ENCODE results near the gene SSH3.
A peak's percentile ranks its signal among the peaks of the same experiment; 100 is the strongest.

The SSH3 gene

GRCh38 chr11:67279589-67280340 is 23.6 kb upstream of the SSH3 start:
- no peak overlapping the region for H3K4me3 ChIP-seq (ENCODE audit: low read length)
- H3K9ac ChIP-seq (ENCODE audit: low read length) = no peak overlapping the region
- peaks cover 45% of the 10 kb centered on the region for H3K36me3 ChIP-seq (ENCODE audit: control insufficient read depth, insufficient read depth, low read length)
- H3K27ac ChIP-seq (ENCODE audit: low read depth, low read length) = no peak overlapping the region
- H3K4me1 ChIP-seq (ENCODE audit: control insufficient read depth, insufficient read depth, low read length) = peaks cover 16% of the 10 kb centered on the region
- H3K27me3 ChIP-seq (ENCODE audit: control insufficient read depth, insufficient read depth, low read length) = no peaks in the 10 kb centered on the region

GRCh38 chr11:67280341-67280787 is 23.0 kb upstream of the SSH3 start:
- no peak overlapping the region for H3K27ac ChIP-seq (ENCODE audit: low read depth, low read length)
- no peak overlapping the region for H3K9ac ChIP-seq (ENCODE audit: low read length)
- peaks cover 45% of the 10 kb centered on the region for H3K36me3 ChIP-seq (ENCODE audit: control insufficient read depth, insufficient read depth, low read length)
- no peak overlapping the region for H3K4me3 ChIP-seq (ENCODE audit: low read length)
- no peaks in the 10 kb centered on the region for H3K27me3 ChIP-seq (ENCODE audit: control insufficient read depth, insufficient read depth, low read length)
- H3K4me1 ChIP-seq (ENCODE audit: control insufficient read depth, insufficient read depth, low read length) = peaks cover 16% of the 10 kb centered on the region

- no peak overlapping the region for H3K9ac ChIP-seq (ENCODE audit: low read length)
- H3K4me3 ChIP-seq (ENCODE audit: low read length) = no peak overlapping the region
- H3K27ac ChIP-seq (ENCODE audit: low read depth, low read length) = no peak overlapping the region
- H3K27me3 ChIP-seq (ENCODE audit: control insufficient read depth, insufficient read depth, low read length) = no peaks in the 10 kb centered on the region
- H3K4me1 ChIP-seq (ENCODE audit: control insufficient read depth, insufficient read depth, low read length) = peaks cover 16% of the 10 kb centered on the region
- peaks cover 49% of the 10 kb centered on the region for H3K36me3 ChIP-seq (ENCODE audit: control insufficient read depth, insufficient read depth, low read length)
Observed at GRCh38 chr11:67280788-67281551, 22.4 kb upstream of the SSH3 start.

- H3K27me3 ChIP-seq (ENCODE audit: control insufficient read depth, insufficient read depth, low read length) = no peaks in the 10 kb centered on the region
- no peak overlapping the region for H3K4me3 ChIP-seq (ENCODE audit: low read length)
- no peak overlapping the region for H3K27ac ChIP-seq (ENCODE audit: low read depth, low read length)
- peaks cover 52% of the 10 kb centered on the region for H3K36me3 ChIP-seq (ENCODE audit: control insufficient read depth, insufficient read depth, low read length)
- peaks cover 14% of the 10 kb centered on the region for H3K4me1 ChIP-seq (ENCODE audit: control insufficient read depth, insufficient read depth, low read length)
- H3K9ac ChIP-seq (ENCODE audit: low read length) = no peak overlapping the region
Observed at GRCh38 chr11:67281552-67282150, 21.7 kb upstream of the SSH3 start.

- no peak overlapping the region for H3K27ac ChIP-seq (ENCODE audit: low read depth, low read length)
Observed at GRCh38 chr11:67282155-67282875, 21.0 kb upstream of the SSH3 start.

GRCh38 chr11:67282876-67283371 is 20.4 kb upstream of the SSH3 start:
- Histone ChIP-seq H3K27me3 (ENCODE audit: control insufficient read depth, insufficient read depth, low read length) (no peaks in the 10 kb centered on the region), H3K9ac (ENCODE audit: low read length) (no peak overlapping the region), H3K27ac (ENCODE audit: low read depth, low read length) (no peak overlapping the region), H3K4me3 (ENCODE audit: low read length) (no peak overlapping the region), H3K36me3 (ENCODE audit: control insufficient read depth, insufficient read depth, low read length) (peaks cover 52% of the 10 kb centered on the region), H3K4me1 (ENCODE audit: control insufficient read depth, insufficient read depth, low read length) (peaks cover 10% of the 10 kb centered on the region)

More at GRCh38 chr11:67282155-67282875, 21.0 kb upstream of the SSH3 start:
- H3K27me3 ChIP-seq (ENCODE audit: control insufficient read depth, insufficient read depth, low read length) = no peaks in the 10 kb centered on the region
- peaks cover 8% of the 10 kb centered on the region for H3K4me1 ChIP-seq (ENCODE audit: control insufficient read depth, insufficient read depth, low read length)
- no peak overlapping the region for H3K9ac ChIP-seq (ENCODE audit: low read length)
- H3K4me3 ChIP-seq (ENCODE audit: low read length) = no peak overlapping the region
- peaks cover 52% of the 10 kb centered on the region for H3K36me3 ChIP-seq (ENCODE audit: control insufficient read depth, insufficient read depth, low read length)

GRCh38 chr11:67283481-67283963 is 19.8 kb upstream of the SSH3 start:
- Histone ChIP-seq H3K27ac (ENCODE audit: low read depth, low read length) (no peak overlapping the region), H3K4me3 (ENCODE audit: low read length) (no peak overlapping the region), H3K27me3 (ENCODE audit: control insufficient read depth, insufficient read depth, low read length) (no peaks in the 10 kb centered on the region), H3K4me1 (ENCODE audit: control insufficient read depth, insufficient read depth, low read length) (peaks cover 10% of the 10 kb centered on the region), H3K36me3 (ENCODE audit: control insufficient read depth, insufficient read depth, low read length) (peaks cover 52% of the 10 kb centered on the region), H3K9ac (ENCODE audit: low read length) (no peak overlapping the region)

GRCh38 chr11:67284811-67285540 is 18.4 kb upstream of the SSH3 start:
- H3K4me1 ChIP-seq (ENCODE audit: control insufficient read depth, insufficient read depth, low read length) = peaks cover 11% of the 10 kb centered on the region
- no peak overlapping the region for H3K27ac ChIP-seq (ENCODE audit: low read depth, low read length)
- H3K36me3 ChIP-seq (ENCODE audit: control insufficient read depth, insufficient read depth, low read length) = peaks cover 45% of the 10 kb centered on the region
- H3K9ac ChIP-seq (ENCODE audit: low read length) = no peak overlapping the region
- H3K27me3 ChIP-seq (ENCODE audit: control insufficient read depth, insufficient read depth, low read length) = no peaks in the 10 kb centered on the region
- H3K4me3 ChIP-seq (ENCODE audit: low read length) = no peak overlapping the region

GRCh38 chr11:67285541-67286498 is 17.5 kb upstream of the SSH3 start:
- no peaks in the 10 kb centered on the region for H3K27me3 ChIP-seq (ENCODE audit: control insufficient read depth, insufficient read depth, low read length)
- peaks cover 18% of the 10 kb centered on the region for H3K4me1 ChIP-seq (ENCODE audit: control insufficient read depth, insufficient read depth, low read length)
- H3K9ac ChIP-seq (ENCODE audit: low read length) = no peak overlapping the region
- peaks cover 40% of the 10 kb centered on the region for H3K36me3 ChIP-seq (ENCODE audit: control insufficient read depth, insufficient read depth, low read length)
- H3K4me3 ChIP-seq (ENCODE audit: low read length) = no peak overlapping the region
- peak overlapping the region; percentile 51 for H3K27ac ChIP-seq (ENCODE audit: low read depth, low read length)

GRCh38 chr11:67286621-67287333 is 16.6 kb upstream of the SSH3 start:
- Histone ChIP-seq H3K36me3 (ENCODE audit: control insufficient read depth, insufficient read depth, low read length) (peaks cover 36% of the 10 kb centered on the region), H3K4me1 (ENCODE audit: control insufficient read depth, insufficient read depth, low read length) (peaks cover 18% of the 10 kb centered on the region)

More at GRCh38 chr11:67286621-67287333, 16.6 kb upstream of the SSH3 start:
- H3K4me3 ChIP-seq (ENCODE audit: low read length) = no peak overlapping the region
- H3K27me3 ChIP-seq (ENCODE audit: control insufficient read depth, insufficient read depth, low read length) = no peaks in the 10 kb centered on the region
- H3K27ac ChIP-seq (ENCODE audit: low read depth, low read length) = peak overlapping the region; percentile 94
- peak overlapping the region; percentile 61 for H3K9ac ChIP-seq (ENCODE audit: low read length)
